Activated CD8-positive, alpha-beta memory T cell treated with anti-CD3 and anti-CD28 coated beads, Interleukin-2, amount 50 U/mL, for 48 hours (primary cell): ENCODE results near the gene CRTAC1.

Experiments
- DNase-seq: peaks from one replicate; pipeline ENCODE4 v3.0.0-alpha.2; 2020

The CRTAC1 gene

DNA sequence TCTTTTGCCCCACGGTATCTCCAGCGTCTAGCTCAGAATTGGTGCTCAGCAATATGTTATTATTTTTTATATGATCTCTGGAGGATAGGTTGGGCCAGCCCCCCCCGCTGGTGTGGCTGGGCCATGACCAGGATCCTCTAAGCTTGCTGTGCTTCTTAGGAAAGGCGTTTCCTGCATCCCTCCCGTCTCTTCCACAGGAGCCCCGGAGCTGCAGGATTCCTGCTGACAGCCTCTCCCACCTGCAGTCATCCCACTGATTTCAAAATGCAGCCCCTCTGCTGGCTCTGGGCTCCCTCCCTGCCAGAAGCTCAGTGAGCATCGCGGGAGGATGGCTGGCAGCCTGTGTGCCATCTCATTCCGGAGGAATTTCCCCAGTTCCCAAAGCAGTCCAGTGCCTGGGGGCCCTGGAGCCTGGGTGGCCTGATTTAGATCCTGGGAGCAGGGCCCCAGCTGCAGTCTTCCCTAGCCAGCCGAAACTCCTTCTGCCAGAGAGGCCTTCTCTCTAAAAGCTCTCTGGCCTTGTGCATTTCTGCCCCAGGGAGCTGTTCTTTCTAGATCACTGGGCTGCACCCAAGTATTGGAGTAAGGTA lies 202.6 kb downstream of the CRTAC1 start:
- DNase-seq: no peak

DNA sequence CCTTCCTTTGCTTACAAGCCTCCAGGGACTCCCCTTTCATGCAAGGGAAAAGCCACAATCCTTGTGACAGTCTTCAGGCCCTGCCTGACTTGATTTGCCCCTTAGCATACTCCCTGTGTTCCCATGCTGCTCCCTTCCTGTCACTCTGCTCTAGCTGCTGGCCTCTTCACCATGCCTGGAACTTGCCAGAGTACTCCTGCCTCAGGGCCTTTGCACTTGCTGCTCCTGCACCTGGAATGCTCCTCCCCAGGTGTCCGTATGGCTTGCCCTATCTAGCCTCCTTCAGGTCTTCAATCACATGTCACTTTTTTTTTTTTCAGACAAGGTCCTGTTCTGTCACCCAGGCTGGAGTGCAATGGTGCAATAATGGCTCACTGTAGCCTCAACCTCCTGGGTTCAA lies 203.5 kb downstream of the CRTAC1 start:
- no peak for DNase-seq

DNA sequence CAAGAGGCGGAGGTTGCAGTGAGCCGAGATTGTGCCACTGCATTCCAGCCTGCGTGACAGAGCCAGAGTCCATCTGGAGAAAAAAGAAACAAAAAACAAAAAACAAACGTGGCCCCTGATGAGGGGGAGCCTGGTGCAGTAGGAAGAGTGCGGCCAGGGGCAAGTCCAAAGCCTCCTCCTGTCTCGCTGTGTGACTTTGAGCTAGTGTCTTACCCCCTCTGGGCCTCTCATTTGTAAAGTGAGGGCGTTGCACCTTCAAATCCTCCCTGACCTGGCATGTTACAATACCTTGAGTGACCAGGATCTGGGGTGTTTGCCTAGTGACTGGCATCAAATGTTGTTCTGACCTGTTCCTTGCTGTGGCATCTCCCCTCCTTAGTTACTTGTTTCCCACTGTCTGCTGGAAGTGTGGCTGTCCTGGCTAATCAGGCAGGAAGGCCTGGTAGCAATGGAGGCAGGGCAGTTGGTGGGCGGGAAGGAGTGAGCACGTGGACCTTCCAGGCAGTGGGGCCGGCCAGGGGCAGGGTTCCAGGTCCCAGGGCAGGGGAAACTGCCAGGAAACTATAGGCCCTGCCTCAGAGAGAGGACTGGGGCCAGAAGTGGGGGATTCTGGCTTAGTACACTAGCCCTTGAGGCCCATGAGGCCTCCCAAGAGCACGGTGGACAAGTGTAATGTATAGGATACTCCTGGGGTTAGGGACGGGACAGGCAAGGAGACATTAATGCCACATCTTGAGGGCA lies 205.2 kb downstream of the CRTAC1 start:
- no peak for DNase-seq

DNA sequence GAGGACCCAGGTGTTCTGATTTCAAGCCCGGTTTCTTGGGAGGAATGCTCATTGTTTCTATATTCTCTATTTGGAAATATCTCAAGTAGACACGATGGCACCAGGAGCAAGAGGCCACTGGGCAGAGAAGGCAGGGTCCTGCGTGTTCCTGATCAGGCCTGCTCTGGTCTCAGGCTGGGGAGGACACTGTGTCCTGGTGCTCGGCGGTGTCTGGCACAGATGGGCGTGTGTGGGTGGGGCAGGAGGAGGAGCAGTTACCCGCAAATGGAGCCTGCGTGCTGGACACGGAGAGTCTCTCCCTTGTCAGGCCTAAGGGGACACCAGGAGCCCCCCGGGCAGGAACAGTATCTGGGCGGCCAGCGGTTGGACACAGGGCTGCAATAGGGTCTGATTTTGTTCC lies 206.7 kb downstream of the CRTAC1 start:
- no peak for DNase-seq

DNA sequence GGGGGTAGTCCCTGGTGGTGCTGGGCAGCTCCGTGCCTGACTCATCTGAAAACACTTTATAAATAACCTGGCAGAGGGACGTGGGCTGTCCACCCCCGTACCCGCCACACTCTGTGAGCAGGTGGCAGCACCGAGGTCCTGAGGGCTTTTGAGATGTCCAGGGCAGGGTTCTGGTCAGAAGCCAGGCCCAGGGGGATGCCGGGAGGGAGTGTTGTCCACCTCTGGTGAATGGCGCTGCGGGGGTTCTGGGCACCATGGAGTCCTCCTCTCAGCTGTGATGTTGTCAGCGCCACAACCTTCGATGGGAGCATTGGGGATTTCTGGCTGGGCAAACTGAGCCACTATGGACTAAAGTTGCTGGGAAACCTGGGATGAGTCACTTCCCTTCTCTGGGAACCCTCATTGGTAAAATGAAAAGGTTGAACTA lies 208.1 kb downstream of the CRTAC1 start:
- DNase-seq: no peak

DNA sequence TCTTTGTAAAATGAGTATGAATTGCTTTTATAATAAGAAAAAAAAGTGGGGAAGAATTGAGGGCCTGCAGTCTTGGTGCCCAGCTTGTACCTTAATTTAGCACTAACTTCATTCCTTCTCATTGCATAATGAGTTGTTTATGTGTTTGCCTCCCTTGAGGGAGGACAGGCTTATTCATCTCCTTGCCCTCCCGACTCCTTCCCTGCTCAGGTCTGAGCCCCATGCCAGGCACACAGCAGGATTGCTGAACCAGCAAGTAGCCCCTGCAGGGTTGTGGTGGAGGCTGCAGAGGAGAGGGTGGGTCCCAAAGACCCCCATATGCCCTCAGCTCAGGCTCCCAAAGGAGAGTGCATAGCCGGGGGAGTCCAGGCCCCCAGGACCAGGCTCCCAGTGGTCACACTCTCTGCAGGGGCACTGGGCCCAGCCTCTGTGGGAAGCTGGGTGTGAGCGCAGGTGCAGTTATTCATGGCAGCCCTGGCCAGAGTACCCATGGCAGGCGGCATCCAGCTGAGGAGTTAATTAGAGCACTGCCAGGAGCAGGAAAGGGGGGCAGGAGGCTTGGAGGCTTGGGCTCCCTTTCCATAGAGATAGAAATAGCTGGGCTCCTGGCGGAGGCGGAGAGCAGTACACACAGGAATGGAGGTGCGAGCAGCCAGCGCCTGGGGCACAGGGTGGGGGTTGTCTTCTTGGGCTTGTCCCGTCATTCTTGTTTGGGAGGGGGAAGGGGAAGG lies 208.9 kb downstream of the CRTAC1 start:
- DNase-seq: no peak

DNA sequence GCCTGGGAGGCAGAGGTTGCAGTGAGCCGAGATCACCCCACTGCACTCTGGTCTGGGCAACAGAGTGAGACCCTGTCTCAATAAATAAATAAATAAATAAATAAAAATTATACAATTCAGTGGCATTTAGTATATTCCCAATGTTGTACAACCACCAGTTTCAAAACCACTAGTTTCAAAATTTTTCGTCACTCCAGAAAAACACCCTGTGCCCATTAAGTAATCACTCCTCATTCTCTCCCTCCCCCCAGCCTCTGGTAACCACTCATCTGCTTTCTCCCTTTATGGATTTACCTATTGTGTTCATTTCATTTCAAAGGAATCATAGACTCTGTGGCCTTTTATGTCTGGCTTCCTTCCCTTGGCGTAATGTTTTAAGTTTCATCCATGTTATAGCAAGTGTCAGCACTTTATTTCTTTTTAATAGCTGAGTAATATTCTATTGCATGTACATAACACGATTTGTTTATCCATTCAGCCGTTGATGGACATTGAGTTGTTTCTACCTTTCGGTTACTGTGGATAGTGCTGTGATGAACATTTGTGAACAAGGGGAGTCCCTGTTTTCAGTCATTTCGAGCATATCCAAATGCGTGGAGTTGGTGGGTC lies 210.2 kb downstream of the CRTAC1 start:
- DNase-seq: no peak

DNA sequence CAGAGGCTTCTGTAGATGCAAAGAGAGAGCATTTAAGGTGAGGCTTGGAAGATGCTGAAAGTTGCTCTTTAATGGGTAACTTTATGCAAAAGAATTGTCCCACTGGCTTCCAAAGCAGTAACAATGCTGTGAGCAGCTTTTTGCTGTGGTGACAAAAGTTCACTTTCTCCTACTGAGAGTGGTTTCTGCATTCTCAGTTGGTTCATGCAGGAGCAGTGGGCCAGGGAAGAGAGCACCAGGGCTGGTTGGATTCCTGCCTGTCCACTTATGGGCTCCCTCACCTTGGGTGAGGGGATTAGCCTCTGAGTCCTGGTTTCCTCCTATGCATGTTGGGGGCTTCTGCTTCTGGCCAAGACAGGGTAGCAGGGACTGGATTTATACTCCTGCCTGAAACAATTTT lies 211.8 kb downstream of the CRTAC1 start:
- no peak for DNase-seq

DNA sequence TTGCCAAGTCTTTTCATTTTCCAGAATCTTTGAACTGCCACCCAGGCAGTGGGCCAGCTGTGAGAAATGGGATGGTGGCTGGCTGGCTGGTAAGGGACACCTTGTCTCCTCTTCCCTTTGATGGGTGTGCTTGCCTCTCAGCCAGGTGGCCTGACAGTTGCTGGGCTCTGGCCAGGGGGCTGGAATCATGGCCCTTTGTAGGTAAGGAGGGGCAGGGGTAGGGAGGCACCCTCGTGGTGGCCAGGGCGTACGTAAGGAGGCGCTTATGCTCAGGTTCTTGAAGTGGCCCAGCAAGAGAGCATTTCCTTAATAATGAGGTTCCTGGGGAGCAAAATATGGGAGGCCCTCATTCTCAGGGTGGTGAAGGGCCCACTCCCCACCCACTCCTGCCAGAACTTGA lies 213.8 kb downstream of the CRTAC1 start:
- no peak for DNase-seq
